Heart left ventricle (tissue), 13 donors: ENCODE data around the gene ACSS1.

Experiments used
- CTCF ChIP-seq, 12 donors: fragments of 200-600 bp; sonication (generic) in 4 of 12; IDR thresholded peaks; one replicate each; pipeline versions ENCODE4 v1.5.0 to v1.8.0; 2018 to 2022; ENCODE audit warnings: antibody characterized with exemption in 12 of 12, mild to moderate bottlenecking in 5 of 12
- POLR2A ChIP-seq, 2 donors: fragments of 450-650 bp; IDR thresholded peaks; one replicate each; pipeline ENCODE4 v1.6.1; 2017; ENCODE audit warnings: antibody characterized with exemption in 2 of 2, mild to moderate bottlenecking in 2 of 2, moderate library complexity in 2 of 2
- donor health status: ischemic (EF 13 %, LVEDD 7.1; RV severe dilation, severe dysfunction).
- donor health status: DM: no; HTN: yes; CAD: no.
- donor health status: DM: no; HTN: no; CAD: no.
- donor health status: ischemic (EF 25% LVEDD 6.9; RV normal size, moderate dysfunction).
- donor health status: ischemic (EF 25% LVEDD 5.7; RV mildly dilated, moderate dysfunction).
- donor health status: ischemic (EF 35%, LVEDD 5.7; RV mildly dilated, moderate dysfunction).
- donor health status: nonischemic (EF 11% LVEDD 7.7; RV severe dilation, severe dysfunction).
- donor health status: DM: yes; HTN: yes; CAD: no.
- donor health status: PGD.
- donor health status: ischemic (EF 29% LVEDD 5.4; RV normal size, mild dysfunction).
- donor health status: nonischemic (EF 23%, LVEDD 6.1; RV moderate dilation, normal function).

- TF ChIP-seq CTCF (IDR thresholded peaks at IDR 0.05): no peak
- TF ChIP-seq POLR2A (IDR thresholded peaks at IDR 0.05): no peak
Observed at GRCh38 chr20:24987244-24987643, 70.7 kb downstream of the ACSS1 start.
